Spleen (tissue), 7 donors: ENCODE data around the gene CCDC3.

ENCODE experiments used
- POLR2A ChIP-seq, 3 donors: fragments of 450-650 bp; IDR thresholded peaks; one replicate each; pipeline ENCODE4 v1.5.1; 2017; ENCODE audit warnings: antibody characterized with exemption in 3 of 3, mild to moderate bottlenecking in 1 of 3
- POLR2AphosphoS5 ChIP-seq, 3 donors: sonication (generic); formaldehyde crosslinking; IDR thresholded peaks; one replicate each; pipeline ENCODE4 v1.5.1; 2017; ENCODE audit warnings: antibody characterized with exemption in 3 of 3
- TF ChIP-seq, protein P1 (sequence below), 11 experiments: fragments of 200-600 bp in 7 of 11; fragments of 450-650 bp in 4 of 11; sonication (generic) in 4 of 11; IDR thresholded peaks in 8 of 11; conservative IDR thresholded peaks in 3 of 11; 1 replicate in 7 of 11; 2 replicates in 4 of 11; pipeline versions ENCODE4 v1.4.0 to v1.8.0; 2016 to 2021; ENCODE audit warnings: antibody characterized with exemption in 11 of 11, inconsistent platforms in 4 of 11, mild to moderate bottlenecking in 1 of 11
- donor health status: DM: no; HTN: no; CAD: no; lungs with moderate emphysema.
- donor health status: DM: no; HTN: no; CAD: no.
- donor health status: DM: no; HTN: no; CAD: no.

- no peak for TF ChIP-seq POLR2A (IDR thresholded peaks at IDR 0.05)
- TF ChIP-seq, protein P1, sequence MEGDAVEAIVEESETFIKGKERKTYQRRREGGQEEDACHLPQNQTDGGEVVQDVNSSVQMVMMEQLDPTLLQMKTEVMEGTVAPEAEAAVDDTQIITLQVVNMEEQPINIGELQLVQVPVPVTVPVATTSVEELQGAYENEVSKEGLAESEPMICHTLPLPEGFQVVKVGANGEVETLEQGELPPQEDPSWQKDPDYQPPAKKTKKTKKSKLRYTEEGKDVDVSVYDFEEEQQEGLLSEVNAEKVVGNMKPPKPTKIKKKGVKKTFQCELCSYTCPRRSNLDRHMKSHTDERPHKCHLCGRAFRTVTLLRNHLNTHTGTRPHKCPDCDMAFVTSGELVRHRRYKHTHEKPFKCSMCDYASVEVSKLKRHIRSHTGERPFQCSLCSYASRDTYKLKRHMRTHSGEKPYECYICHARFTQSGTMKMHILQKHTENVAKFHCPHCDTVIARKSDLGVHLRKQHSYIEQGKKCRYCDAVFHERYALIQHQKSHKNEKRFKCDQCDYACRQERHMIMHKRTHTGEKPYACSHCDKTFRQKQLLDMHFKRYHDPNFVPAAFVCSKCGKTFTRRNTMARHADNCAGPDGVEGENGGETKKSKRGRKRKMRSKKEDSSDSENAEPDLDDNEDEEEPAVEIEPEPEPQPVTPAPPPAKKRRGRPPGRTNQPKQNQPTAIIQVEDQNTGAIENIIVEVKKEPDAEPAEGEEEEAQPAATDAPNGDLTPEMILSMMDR (IDR thresholded peaks at IDR 0.05 in 8 of 11, conservative IDR thresholded peaks at IDR 0.05 in 3 of 11): no peak
- TF ChIP-seq POLR2AphosphoS5 (IDR thresholded peaks at IDR 0.05): no peak
Measured at GRCh38 chr10:13043520-13043919, 42.0 kb upstream of the CCDC3 start.
